SU-DHL-6 (cell line): ENCODE measurements around the gene ZNF423.

Source experiments
- EZH2phosphoT487 ChIP-seq: fragments of 200-600 bp; sonication (generic), shearing (Covaris generic); conservative IDR thresholded peaks from 2 replicates; pipeline ENCODE4 v1.6.1; 2018; ENCODE audit warnings: mild to moderate bottlenecking, antibody characterized with exemption, low read length, moderate library complexity, mixed read lengths
- TF ChIP-seq, protein P1 (sequence below): fragments of 200-600 bp; sonication (generic); IDR thresholded peaks from one replicate; pipeline ENCODE4 v1.5.1; 2017; ENCODE audit warnings: antibody characterized with exemption, mild to moderate bottlenecking, low read length, moderate library complexity; ENCODE audit not compliant: insufficient read depth, poor library complexity, severe bottlenecking

DNA sequence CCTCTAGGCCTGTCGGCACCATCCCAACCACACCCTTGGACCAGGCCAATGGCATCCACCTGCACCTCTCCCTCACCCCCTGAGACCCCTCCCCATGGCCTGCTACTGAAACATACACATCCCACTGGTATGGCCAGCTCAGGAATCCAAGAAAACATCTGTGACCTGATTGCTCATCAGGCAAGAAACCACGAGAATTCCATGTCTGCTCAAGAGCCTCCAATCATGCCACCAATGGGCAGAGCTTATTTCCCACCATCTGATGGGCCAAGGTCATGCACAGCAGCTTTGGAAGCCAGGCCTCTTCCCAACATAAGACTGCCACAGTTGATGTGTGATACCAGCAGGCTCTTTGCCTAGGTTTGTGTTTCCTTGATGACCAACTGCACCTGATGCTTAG, 292.2 kb downstream of the ZNF423 start:
- TF ChIP-seq, protein P1, sequence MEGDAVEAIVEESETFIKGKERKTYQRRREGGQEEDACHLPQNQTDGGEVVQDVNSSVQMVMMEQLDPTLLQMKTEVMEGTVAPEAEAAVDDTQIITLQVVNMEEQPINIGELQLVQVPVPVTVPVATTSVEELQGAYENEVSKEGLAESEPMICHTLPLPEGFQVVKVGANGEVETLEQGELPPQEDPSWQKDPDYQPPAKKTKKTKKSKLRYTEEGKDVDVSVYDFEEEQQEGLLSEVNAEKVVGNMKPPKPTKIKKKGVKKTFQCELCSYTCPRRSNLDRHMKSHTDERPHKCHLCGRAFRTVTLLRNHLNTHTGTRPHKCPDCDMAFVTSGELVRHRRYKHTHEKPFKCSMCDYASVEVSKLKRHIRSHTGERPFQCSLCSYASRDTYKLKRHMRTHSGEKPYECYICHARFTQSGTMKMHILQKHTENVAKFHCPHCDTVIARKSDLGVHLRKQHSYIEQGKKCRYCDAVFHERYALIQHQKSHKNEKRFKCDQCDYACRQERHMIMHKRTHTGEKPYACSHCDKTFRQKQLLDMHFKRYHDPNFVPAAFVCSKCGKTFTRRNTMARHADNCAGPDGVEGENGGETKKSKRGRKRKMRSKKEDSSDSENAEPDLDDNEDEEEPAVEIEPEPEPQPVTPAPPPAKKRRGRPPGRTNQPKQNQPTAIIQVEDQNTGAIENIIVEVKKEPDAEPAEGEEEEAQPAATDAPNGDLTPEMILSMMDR = no peak
- TF ChIP-seq EZH2phosphoT487 = no peak
